Measurements from ENCODE around the gene NAALADL2.
"Not testable (repeated sequence)": the region's sequence is repeated elsewhere in the genome, so short reads cannot be mapped to it uniquely, and the experiment has no call there.

NAALADL2 gene

GRCh38 chr3:175131866-175132265, 272.7 kb downstream of the NAALADL2 start:
- not testable (repeated sequence) for DNase-seq (ENCODE audit: low read depth)

DNA sequence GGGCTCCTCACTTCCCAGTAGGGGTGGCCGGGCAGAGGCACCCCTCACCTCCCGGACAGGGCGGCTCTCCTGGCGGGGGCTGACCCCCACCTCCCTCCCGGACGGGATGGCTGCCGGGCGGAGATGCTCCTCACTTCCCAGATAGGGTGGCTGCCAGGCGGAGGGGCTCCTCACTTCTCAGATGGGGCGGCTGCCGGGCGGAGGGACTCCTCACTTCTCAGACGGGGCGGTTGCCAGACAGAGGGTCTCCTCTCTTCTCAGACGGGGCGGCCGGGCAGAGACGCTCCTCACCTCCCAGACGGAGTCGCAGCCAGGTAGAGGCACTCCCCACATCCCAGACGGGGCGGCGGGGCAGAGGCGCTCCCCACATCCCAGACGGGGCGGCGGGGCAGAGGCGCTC, 273.6 kb downstream of the NAALADL2 start:
- DNase-seq (ENCODE audit: low read depth) = not testable (repeated sequence)

DNA sequence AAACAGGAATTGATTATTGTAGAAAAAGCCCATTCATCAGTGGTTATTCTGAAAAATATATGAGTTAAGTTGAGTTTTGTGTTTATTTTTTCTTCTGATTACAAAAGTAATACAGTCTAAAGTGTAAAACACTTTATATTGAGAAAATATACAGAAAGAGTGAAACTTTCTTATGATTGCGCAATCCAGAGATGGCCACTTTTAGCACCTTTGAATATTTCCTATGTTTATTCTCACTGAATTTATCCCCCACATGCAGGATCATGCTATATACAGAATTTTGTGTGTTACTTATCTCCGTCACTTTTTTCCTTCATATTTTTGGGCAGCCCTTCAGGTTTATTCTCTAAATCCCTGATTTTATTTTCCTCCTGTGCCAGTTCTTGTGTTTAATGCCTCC, 285.2 kb downstream of the NAALADL2 start:
- DNase-seq (ENCODE audit: low read depth) = no peak

DNA sequence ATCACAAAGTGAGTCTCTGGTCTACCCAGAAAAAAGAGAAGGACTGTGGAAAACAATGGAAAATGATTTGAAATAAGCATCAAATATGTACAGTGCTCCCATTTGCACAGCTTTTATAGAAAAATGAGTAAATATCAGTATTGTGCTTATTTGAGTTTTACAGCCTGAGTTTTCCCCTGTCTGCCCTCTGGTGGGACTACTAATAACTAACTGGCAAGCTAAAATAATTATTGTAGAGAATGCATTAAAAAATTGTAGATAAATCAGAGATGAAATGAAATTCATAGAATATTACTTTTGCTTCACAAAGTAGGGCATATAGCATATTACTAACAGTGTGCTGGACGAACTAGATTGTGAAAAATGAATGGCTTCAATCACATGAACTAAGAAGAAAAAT, 287.1 kb downstream of the NAALADL2 start:
- DNase-seq (ENCODE audit: low read depth) = no peak

DNA sequence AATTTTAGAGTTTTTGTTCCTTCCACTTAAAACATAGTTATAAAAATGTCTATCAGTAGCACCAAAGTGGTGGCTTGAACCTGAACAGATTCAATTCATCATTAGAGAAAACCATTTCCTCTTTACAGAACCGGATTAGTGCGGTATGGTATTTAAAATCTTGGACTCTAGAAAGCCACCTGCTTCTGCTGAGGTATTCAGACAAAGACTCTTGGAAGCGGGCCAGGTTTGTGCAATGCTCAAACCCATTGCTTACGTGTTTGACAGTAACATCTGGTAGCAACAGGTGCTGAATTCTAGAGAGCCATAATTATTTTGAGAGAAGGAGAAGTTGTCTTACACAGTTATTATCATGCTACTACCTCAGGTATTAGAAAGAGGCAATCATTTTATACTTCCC, 290.5 kb downstream of the NAALADL2 start:
- DNase-seq (ENCODE audit: low read depth) = no peak

DNA sequence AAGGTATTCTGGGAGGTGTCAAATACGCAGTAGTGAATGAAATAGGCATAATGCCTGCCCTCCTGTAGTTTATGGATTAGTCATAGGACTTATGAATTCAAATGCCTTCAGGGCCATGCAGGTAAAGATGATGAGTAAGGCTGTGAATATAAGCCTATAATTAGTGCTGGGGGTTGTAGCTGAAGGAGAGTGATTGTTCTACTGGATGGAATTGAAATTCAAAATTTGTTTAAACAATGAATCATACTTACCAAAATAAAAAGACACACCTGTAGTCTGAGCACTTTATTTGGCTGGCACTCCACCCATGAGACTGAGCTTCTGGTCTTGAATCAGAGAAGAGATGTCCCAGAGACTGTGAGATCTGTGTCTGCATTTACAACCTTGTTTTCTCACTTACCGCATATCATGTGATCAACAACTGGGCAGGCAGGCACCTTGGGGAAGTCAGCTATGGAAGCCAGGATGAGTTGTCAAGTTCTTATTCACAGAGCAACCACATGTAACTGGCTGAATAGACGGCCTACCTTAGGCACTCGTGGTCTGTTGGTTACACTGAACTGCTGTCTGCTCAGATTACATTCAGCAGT, 291.8 kb downstream of the NAALADL2 start:
- no peak for DNase-seq (ENCODE audit: low read depth)

DNA sequence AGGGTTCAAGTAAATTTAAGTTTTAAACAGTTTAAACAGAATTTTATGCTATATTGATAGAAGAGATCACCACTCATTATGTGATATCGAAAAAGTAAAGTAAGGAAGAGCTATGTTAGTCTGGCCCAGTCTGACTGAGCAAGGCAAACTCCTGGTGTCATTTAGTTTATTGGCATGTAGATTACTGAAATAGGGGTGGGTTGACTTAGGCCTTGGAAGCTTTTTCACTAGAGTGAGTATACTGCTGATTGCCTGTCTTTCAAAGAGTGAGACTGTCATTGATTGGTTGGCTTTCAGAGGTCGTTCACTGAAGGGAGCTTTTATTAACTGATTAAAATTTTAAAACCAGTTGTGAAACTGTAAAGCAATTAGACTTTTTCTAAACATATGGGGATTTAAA, 294.5 kb downstream of the NAALADL2 start:
- no peak for DNase-seq (ENCODE audit: low read depth)

GRCh38 chr3:175155172-175155571, 296.0 kb downstream of the NAALADL2 start:
- no peak for DNase-seq (ENCODE audit: low read depth)

- no peak for DNase-seq (ENCODE audit: low read depth)
Observed at GRCh38 chr3:175159202-175159601, 300.1 kb downstream of the NAALADL2 start.

GRCh38 chr3:175161291-175161690, 302.2 kb downstream of the NAALADL2 start:
- DNase-seq (ENCODE audit: low read depth) = no peak

DNA sequence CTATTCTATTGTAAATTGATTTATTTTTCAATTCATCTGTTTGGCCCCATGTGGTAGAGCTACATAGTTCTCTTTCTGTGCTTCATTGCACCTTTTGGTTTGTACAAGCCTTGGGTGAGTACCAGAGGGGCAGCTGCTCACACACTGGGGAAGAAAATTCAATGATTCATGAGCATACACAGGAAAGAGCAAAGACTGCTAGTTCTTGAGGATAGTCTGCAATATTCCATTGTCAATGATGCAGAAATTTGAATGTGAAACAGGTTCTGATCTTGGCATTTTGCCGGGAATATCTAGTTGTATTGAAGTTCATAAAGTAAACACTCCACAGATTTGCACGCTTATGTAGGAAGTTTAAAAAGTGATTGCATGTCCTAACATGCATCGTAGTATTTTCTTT, 304.6 kb downstream of the NAALADL2 start:
- no peak for DNase-seq (ENCODE audit: low read depth)

- not testable (repeated sequence) for DNase-seq (ENCODE audit: low read depth)
Observed at GRCh38 chr3:175173117-175173516, 314.0 kb downstream of the NAALADL2 start.

- no peak for DNase-seq (ENCODE audit: low read depth)
Observed at GRCh38 chr3:175176556-175176955, 317.4 kb downstream of the NAALADL2 start.

DNA sequence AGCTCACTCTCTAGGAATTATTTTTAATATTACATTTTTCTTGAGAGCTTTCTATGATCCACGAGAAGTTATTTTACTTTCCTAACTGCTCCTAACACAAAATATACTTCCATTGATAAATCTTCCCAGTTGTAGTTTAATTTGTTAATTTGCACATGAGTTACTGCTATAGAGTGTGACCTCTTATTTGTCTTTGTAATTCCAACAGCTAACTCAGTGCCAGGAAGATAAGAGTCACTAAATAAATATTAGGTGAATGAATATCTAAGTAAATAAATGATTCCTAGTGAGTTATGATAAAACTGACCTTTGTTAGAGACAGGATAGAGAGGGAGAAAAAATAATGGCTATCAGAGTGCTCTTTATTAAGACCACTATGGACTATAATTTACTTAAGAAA, 319.9 kb downstream of the NAALADL2 start:
- DNase-seq (ENCODE audit: low read depth) = no peak

- no peak for DNase-seq (ENCODE audit: low read depth)
Observed at GRCh38 chr3:175184392-175184791, 325.3 kb downstream of the NAALADL2 start.

GRCh38 chr3:175185903-175186302, 326.8 kb downstream of the NAALADL2 start:
- DNase-seq (ENCODE audit: low read depth) = no peak

DNA sequence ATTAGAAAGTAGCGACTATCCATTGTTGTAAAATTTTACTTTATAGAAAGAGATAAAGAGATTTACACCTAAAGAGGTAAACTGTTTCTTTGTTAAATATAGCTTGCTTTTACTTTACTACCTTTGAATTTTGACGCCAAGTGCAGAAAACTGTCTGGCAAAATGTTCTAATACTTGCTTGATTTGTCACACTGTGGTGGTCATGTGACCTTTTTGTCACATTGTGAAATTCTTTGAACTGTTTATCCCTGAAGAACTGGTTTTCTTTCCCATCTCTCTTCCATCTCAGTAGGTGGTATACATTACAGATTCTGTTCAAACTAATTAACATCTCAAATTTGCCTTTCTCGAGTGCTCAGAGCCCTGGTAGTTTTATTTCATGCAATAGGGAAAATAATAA, 327.4 kb downstream of the NAALADL2 start:
- DNase-seq (ENCODE audit: low read depth) = no peak

DNA sequence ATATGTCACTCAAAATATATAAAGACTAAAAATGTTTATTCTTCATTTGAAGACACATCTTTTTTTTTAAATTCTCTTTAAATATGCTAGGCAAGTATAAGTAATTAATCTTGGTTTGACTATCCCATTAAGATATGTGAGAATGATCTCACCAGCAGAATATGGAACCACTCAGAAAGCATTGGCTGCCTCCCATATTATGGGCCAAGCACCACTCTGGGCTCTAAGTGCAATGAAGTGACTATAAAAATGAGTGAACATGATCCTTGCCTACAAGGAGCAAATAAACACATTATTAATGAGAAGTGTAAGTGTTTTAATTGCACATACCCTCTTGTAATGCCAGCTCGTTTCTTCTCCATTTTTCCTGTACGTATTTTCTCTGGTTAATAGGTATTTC, 328.5 kb downstream of the NAALADL2 start:
- DNase-seq (ENCODE audit: low read depth) = no peak

DNA sequence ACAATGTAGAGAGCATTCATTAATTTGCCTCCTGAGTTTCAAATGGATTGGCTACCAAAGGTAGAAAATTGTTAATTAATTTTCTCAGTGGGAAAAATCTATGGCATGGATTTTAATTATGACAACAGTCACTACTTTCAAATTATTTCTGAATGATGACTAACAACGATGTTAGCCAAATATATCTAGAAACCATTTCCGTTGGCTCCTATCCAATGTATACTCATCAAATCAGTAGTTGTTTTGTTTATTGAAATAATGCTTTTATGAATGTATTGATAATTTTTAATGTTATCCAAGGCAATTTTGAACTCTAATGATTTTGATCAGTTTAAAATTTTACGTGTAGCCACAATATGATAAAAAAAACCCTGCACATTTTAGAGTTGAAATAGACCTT, 333.4 kb downstream of the NAALADL2 start:
- DNase-seq (ENCODE audit: low read depth) = no peak

DNA sequence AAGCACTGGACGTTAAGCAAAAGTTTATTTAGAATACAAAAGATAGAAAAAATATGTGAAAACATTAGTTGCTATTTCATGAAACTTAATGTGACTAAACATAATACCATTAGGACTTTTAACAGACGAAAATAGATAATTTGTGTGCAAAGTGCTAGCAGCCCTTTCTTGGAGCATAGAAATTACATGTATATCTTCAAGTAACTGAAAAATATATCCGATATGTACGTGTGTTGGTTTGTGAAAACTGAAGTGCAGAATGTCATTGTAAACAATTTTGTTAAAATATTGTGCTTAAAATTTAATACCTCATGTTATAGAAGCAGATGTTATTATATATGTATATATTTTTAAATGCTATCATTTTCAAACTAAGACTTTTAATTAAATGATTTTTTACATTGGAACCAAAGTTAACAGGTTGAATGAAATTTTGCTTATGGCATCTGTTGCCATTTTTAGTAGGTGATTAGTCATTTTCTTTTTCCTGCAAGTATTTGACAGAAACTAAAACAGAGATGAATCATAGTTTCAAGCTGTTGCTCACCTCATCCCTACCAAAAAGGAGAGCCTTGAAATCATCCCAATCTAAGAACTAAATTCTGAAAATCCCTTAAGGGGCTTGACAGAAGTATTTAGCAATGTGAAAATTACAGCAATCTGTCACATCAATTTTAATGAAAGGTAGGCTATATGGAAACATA, 334.8 kb downstream of the NAALADL2 start:
- no peak for DNase-seq (ENCODE audit: low read depth)

- no peak for DNase-seq (ENCODE audit: low read depth)
Observed at GRCh38 chr3:175198991-175199783, 340.1 kb downstream of the NAALADL2 start.

DNA sequence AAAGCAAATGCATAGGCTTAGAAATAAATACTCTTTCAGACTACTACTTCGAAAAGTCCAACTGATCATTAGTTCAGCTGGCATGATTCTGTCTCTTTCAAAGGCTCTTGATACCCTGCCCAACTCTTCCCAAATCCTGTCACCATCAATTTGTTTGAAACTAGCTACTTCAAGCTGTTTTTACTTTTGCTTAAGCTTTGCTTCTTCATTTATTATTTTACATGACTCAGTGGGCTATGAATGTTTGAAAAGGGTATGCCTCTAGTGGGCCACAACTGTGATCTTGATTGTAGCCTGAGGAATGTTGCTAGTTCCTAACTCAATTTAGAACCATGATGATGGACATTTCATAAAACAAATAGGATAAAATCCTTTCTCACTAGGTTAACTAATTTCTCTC, 340.8 kb downstream of the NAALADL2 start:
- DNase-seq (ENCODE audit: low read depth) = no peak

- no peak for DNase-seq (ENCODE audit: low read depth)
Observed at GRCh38 chr3:175200391-175201095, 341.4 kb downstream of the NAALADL2 start.
